Umbilical cord (tissue), 2 donors: Measurements from ENCODE around the gene ADNP. TPM values are rescaled to one million over a fixed set of nuclear protein-coding genes. Genes with fewer than 3 reads are reported as not detected.

Source experiments
- DNase-seq: peaks from one replicate; pipeline ENCODE4 v3.0.0-alpha.2; 2015; ENCODE audit warnings: low spot score
- total RNA-seq: library from RNA; depleted of rRNA; stranded (reverse); fragments of >200 nt; gene quantifications from one replicate; pipeline ENCODE4 v1.2.3, GENCODE V29; 2014; ENCODE audit warnings: low replicate concordance; ENCODE audit not compliant: insufficient read depth

Gene ADNP
- total RNA-seq, 1 donor from 2014 or later: 38.0 TPM

DNA sequence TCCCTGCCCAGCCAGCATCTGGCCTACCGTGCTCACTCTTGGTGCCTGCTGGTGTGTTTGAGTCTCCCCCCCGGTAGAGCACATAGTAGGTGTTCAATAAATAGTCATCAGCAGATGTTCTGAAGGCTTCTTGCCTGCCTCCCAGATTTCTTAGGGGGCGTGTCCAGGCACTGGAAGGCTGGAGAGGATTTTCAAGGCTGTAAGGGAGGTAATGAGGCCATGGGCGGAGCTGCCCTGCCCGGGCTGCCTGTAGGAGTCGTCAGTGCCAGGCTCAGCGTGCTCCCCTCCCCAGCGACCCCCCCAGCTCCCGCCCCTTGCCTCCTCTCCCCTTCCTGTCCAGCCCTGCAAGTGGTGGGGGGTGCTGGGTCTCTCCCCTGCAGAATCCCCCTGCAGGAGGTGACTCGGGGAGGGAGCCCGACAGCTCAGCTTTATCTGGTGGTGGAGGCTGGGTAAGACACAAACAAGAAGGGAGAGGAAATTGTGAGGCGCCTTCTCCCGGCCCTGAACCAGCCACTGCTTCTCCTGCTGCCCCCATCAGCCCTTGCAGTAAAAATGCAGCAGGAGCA, 80.4 kb downstream of the ADNP start:
- peak; percentile 52 for DNase-seq

DNA sequence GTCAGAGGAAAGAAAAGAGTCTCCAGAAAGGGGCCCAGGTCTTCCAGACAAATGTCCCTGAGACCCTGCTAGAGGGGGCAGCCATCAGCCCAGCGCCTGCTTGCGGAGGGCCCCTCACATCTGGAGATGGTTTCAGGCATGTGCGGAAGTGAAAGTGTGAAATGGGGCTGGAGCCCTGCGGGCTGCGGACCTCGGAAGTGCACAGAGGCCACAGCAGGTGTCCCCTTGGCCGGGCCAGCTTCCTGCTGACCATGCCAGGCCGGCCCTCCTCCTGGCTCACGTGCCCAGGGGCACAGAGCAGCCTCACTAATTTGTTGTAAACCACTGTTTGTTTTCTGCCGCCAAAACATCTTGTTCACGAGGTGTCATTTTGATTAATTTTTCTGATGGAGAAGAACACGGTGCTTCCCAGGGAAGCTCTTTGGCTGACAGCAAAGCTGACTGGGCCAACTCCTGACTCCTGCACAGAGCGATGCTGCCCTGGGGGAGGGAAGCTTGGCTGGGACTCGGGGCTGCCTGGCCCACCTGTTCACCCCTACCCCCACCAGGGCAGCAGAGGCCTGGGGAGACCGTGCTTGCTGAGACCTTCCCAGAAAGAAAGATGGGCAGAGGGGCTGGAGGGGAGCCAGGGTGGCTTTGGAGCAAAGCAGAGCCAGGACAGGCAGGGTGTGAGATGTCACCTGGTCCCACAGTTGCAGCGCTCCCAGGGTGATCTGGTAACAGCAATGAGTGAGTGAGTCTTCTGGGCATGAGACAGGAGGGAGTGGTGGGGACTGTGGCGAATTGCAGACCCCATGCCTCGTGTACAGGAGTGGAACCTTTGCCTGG, 82.2 kb downstream of the ADNP start:
- no peak for DNase-seq

DNA sequence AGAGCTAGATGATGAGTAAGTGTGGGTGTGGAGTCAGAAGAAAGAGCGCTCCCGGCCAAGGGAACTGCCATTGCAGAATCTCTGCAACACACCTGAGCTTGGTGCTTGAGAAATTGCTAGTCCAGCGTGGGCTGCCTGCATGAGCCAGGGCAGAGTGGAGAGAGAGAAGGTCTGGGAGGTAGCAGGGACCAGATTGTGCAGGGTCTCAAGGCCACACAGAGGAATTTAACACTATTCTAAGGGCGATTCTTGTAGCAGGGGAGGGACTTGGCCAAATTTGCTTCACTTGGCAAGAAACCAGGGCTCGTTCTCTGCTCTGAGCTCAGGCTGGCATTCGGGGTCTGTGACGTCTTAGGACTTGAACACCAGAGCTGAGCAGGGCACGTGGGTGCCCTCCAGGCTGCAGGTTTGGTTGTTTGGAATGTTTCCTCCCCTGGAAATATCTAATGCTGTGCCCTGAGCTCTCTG, 82.9 kb downstream of the ADNP start:
- peak; percentile 39 for DNase-seq

DNA sequence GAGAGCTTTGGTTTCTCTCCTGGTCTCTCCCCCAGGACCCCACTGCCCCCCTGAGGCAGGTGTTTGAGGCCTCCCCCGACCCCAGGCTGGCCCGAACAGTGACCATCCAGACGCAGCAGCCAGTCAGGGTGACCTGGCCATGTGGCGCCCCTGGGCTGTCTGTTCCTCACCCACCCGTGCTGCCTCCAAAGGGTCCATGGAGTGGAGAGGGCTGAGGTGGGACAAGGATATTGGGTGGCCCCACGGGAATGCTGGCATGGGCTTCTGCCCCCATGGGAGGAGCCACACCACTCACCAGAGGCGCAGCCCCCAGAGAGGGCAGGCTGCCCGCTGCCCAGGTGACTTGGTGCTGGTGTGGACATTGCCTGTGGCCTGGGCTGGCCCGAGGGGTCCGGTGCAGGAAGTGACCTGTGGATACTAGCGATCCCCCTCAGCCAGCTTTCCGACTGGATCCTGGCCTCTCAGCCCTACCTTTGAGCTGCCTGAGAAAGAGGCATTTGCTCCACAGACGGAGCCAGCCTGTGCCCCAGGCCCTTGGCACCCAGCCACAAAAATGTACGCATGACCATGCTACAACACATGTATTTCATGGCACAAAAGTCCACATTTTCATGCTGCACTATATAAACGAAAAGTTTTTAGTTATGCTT, 85.5 kb downstream of the ADNP start:
- DNase-seq: no peak

DNA sequence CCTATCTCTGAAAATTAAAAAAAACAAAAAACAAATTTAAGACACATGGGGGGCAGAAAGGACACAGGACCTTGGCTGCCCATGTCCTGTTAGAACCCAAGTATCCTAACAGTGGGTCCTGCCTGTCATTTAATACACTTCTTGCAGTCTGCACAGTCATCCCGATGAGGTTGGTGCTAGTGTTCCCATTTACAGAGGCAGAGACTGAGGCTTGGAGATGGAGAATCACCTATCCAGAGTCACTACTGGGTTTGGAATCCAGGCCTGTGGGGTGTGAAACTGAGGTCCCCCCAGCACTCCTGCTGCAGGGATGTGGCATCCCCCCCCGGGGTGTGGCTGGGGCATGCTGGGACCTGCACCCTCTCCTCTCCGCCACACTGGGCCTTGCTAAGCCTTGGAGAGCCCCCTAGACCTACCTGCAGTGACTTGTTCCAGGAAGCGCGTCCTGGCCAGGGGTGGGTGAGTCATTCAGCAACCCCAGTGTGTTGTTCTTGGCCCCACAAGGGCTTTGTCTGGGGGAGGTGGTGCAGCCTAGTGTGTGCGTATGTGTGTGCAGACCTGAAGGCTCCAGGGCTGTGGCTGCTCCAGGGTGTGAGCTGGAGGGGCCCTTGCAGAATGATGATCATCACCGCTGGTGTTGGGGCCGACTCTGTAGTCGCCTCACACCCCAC, 86.7 kb downstream of the ADNP start:
- DNase-seq: peak; percentile 74

DNA sequence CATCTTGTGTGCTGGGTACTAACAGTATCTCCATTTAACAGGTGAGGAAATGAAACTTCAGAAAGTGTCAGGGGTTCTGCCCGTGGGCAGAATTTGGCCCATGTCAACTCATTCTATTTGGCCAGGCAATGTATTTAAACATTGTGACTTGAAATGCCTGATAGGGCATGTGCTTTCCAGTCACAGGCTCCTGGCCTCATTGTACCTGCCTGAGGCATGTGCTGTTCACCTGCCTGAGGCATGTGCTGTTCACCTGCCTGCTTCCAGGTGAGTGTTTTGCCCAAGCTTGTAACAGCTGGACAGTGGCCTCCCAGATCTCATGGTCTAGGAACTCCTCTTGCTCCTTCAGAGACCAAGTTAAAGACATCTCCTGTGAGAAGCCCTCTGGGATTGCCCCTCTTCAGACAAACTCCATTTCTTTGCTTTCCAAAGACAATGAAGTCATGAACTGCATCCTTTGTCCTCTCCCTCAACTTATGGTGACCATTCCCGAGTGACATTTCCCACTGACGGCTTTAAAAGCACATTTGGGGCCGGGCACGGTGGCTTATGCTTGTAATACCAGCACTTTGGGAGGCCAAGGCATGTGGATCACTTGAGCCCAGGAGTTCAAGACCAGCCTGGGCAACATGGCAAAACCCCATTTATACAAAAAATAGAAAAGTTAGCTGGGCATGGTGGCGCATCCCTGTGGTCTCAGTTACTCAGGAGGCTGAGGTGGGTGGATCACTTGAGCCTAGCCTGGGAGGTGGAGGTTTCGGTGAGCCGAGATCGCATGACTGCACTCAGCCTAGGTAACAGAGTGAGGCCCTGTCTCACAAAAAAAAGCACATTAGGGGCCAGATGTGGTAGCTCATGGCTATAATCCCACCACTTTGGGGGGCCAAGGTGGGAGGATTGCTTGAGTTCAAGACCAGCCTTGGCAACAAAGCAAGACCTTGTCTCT, 87.6 kb downstream of the ADNP start:
- DNase-seq: no peak

DNA sequence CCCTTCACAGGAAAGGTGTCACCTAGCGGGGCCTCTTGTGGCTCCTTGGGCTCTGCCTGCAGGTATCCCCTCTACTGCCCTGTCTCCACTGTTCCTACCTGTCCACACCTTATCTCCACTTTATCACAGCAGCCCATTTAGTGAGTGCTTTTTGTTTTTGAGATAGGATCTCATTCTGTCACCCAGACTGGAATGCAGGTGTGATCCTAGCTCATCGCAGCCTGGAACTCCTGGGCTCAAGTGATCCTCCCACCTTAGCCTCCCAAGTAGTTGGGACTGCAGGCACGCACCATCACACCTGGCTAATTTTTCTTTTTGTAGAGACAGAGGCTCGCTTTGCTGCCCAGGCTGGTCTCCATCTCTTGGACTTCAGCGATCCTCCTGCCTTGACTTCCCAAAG, 88.4 kb downstream of the ADNP start:
- no peak for DNase-seq

Other genes with a start within 250 kb of the ADNP start
- gene RIPOR3, start 239.9 kb downstream of the ADNP start, total RNA-seq: 1.9 TPM
- gene PARD6B, start 199.9 kb downstream of the ADNP start, total RNA-seq: 8.4 TPM
- 6.5 TPM for gene BCAS4, start 136.4 kb downstream of the ADNP start, total RNA-seq
- 98.7 TPM for gene DPM1, start 27.1 kb upstream of the ADNP start, total RNA-seq
- 10.4 TPM for gene MOCS3, start 27.4 kb upstream of the ADNP start, total RNA-seq
- gene KCNG1, start 91.7 kb upstream of the ADNP start, total RNA-seq: 14.9 TPM